Chondrocyte (in vitro differentiated cells): ENCODE measurements around the gene SH3TC2. TPM values are rescaled to one million over a fixed set of nuclear protein-coding genes. Genes with fewer than 3 reads are reported as not detected.

Source experiments
- DNase-seq: peaks from one replicate; pipeline ENCODE4 v3.0.0; 2021; ENCODE audit warnings: mixed read lengths, low spot score
- H3K27ac Mint-ChIP-seq: one replicate; pipeline ENCODE4 v1.8.0; 2021; ENCODE audit warnings: mild to moderate bottlenecking, moderate library complexity, mixed read lengths; ENCODE audit not compliant: unreplicated experiment
- H3K27me3 Mint-ChIP-seq: 2 replicates; pipeline ENCODE4 v1.8.0; 2021; ENCODE audit warnings: low read depth, mixed read lengths
- H3K36me3 Mint-ChIP-seq: 2 replicates; pipeline ENCODE4 v1.8.0; 2021; ENCODE audit warnings: low read depth, mixed read lengths
- H3K4me1 Mint-ChIP-seq: 2 replicates; pipeline ENCODE4 v1.8.0; 2021; ENCODE audit warnings: low read depth, mild to moderate bottlenecking, mixed read lengths
- H3K4me3 Mint-ChIP-seq: one replicate; pipeline ENCODE4 v1.8.0; 2021; ENCODE audit warnings: mild to moderate bottlenecking, moderate library complexity, mixed read lengths; ENCODE audit not compliant: unreplicated experiment
- H3K9me3 Mint-ChIP-seq: 2 replicates; pipeline ENCODE4 v1.8.0; 2021; ENCODE audit warnings: low read depth, mixed read lengths
- microRNA-seq: library from miRNA; unstranded; fragments of <30 nt; microRNA quantifications from one replicate; pipeline ENCODE4 v1.2.0, GENCODE V29; 2020; ENCODE audit warnings: borderline number of aligned reads
- total RNA-seq: library from RNA; stranded (reverse); gene quantifications from 3 replicates; pipeline ENCODE4 v1.2.1, GENCODE V29; 2021
- TF ChIP-seq, protein P1 (sequence below): fragments of 200-600 bp; sonication (generic); IDR thresholded peaks from 2 replicates; pipeline ENCODE4 v1.5.0; 2021; ENCODE audit warnings: antibody characterized with exemption, mild to moderate bottlenecking, moderate library complexity

SH3TC2 gene
- total RNA-seq, 1 donor from 2014 or later = 0.80 TPM

DNA sequence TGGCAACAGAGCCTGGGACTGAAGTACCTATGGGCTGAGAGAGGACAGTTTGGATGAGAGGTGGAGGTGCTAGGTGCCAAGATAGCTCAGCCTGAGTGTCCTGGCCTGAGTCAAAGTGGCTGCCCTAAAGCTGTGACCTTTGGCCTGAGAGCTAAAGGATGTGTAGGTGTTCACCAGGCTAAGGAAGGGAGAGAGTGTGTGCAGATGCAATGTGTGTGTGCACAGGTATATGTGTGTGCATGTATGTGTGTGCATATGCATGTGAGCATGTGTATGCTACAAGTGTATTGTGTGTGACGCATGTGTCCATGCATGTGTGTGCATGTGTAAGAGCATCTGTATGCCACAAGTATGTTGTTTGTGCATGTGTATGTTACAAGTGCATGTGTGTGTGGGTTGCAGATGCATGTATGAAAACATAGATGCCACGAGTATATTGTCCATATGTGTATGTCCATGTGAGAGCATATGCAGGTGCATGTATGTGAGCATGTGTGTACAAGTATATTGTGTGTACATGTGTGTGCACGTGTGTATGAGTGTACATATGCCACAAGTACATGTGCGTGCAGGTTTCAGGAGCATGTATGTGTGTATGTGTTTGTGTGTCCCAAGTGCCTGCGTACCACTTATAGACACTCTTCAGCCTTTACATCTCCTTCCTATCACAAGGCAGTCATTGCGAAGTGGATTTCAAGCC is 102.6 kb downstream of the SH3TC2 start:
- TF ChIP-seq, protein P1, sequence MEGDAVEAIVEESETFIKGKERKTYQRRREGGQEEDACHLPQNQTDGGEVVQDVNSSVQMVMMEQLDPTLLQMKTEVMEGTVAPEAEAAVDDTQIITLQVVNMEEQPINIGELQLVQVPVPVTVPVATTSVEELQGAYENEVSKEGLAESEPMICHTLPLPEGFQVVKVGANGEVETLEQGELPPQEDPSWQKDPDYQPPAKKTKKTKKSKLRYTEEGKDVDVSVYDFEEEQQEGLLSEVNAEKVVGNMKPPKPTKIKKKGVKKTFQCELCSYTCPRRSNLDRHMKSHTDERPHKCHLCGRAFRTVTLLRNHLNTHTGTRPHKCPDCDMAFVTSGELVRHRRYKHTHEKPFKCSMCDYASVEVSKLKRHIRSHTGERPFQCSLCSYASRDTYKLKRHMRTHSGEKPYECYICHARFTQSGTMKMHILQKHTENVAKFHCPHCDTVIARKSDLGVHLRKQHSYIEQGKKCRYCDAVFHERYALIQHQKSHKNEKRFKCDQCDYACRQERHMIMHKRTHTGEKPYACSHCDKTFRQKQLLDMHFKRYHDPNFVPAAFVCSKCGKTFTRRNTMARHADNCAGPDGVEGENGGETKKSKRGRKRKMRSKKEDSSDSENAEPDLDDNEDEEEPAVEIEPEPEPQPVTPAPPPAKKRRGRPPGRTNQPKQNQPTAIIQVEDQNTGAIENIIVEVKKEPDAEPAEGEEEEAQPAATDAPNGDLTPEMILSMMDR = no peak
- H3K36me3 Mint-ChIP-seq = no peaks in the 10 kb centered on the region
- no peak for DNase-seq
- H3K27ac Mint-ChIP-seq = no peak overlapping the region
- no peak overlapping the region for H3K4me3 Mint-ChIP-seq
- H3K27me3 Mint-ChIP-seq = no peaks in the 10 kb centered on the region
- peaks cover 1% of the 10 kb centered on the region for H3K4me1 Mint-ChIP-seq
- no peaks in the 10 kb centered on the region for H3K9me3 Mint-ChIP-seq

DNA sequence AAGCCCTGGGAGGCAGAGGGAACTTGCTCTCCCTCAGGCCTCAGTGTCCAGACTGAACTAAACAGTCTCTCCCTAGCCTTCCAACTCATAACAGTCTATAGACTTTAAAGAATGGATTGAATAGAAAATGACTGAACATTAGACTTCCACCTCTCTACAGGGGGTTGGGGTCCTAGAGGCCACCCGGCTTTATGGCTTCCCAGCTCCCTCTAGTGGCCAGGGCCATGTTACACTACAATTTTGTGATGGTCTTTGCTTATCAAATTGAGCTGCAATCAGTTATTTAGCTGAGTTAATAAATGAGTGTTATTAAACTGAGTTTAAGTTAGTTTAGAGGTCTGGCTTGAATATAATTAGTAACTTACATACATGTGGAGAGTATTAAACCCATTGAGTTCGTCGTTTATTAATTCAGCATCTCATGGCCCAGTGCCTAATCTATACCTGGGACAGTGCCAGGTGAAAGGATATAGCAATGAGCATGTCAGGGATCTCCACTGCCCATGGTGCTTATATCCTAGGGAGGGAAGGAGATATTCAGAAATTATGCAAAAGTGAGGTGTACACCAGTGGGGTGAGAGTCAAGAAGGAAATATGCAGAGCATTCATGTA is 105.2 kb downstream of the SH3TC2 start:
- TF ChIP-seq, protein P1 = peak; percentile 99
- Mint-ChIP-seq H3K4me3 (no peak overlapping the region), H3K27me3 (no peaks in the 10 kb centered on the region), H3K9me3 (no peaks in the 10 kb centered on the region), H3K27ac (no peak overlapping the region), H3K4me1 (no peaks in the 10 kb centered on the region), H3K36me3 (no peaks in the 10 kb centered on the region)
- no peak for DNase-seq

DNA sequence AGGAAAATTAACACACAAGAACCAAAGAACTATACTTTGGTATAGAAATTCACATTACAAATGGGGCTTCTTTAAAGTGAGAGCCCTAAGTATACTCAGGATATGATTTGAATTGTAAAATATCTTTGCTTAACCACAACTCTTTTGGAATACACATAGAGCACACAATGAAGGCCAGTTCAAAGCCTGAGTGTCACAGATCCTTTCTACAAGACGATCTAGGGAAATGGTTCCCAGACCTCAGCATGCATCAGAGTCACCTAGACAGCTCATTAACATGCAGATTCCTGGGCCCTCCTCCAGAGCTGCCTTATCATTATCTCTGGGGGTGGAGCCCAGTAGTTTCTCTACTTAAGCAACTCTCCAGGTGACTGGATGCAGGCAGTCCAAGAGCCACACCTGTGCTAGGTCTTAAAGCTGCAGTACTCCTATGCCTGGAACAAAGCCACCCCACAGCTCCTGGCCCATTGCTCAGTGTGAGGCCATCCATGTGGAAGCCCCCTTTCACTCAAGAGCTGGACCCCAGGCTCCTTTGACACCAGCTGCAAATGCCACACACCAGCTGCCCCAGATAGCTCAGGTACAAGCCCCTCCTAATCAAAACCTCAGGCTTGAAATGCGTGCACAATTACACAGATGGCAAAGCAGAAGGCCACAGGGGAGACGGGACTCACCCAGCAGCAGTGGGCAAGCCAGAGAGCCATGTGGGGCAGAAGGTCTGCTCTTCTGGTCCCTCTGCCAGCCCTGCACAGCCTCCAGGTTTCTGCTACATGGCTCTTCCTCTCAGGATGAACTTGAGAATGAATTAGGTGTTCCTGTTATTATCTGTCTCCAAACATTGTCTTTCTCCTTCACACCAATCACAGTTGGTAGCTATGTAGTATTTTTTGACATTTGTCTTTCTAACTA is 106.1 kb downstream of the SH3TC2 start:
- DNase-seq = no peak
- H3K27ac Mint-ChIP-seq = no peak overlapping the region
- H3K27me3 Mint-ChIP-seq = no peaks in the 10 kb centered on the region
- TF ChIP-seq, protein P1 = no peak
- no peak overlapping the region for H3K4me3 Mint-ChIP-seq
- no peaks in the 10 kb centered on the region for H3K4me1 Mint-ChIP-seq
- H3K36me3 Mint-ChIP-seq = no peaks in the 10 kb centered on the region
- H3K9me3 Mint-ChIP-seq = no peaks in the 10 kb centered on the region

Small RNAs within 50 kb of the gene (microRNA-seq; reads per million reads assigned to microRNA genes)
- gene MIR584 = 7.8 reads per million, percentile 15 among the genes with 10 or more reads in this experiment

Other genes starting within 250 kb of the SH3TC2 start
- gene ADRB2, start 236.5 kb downstream of the SH3TC2 start, total RNA-seq = 0.40 to 1.2 TPM (median 0.54 TPM) in 3 replicates
- gene ABLIM3, start 78.4 kb upstream of the SH3TC2 start, total RNA-seq = 7.6 to 16.0 TPM (median 15.4 TPM) in 3 replicates
- gene AFAP1L1, start 208.8 kb upstream of the SH3TC2 start, total RNA-seq = 1.5 to 9.8 TPM (median 8.3 TPM) in 3 replicates